Endothelial cell (in vitro differentiated cells): Measurements from ENCODE around the gene NUDT3. TPM values are rescaled to one million over a fixed set of nuclear protein-coding genes. Genes with fewer than 3 reads are reported as not detected.

Source experiments
- DNase-seq: peaks from one replicate; pipeline ENCODE4 v3.0.0; 2021; ENCODE audit warnings: low spot score
- H3K27ac Mint-ChIP-seq: one replicate; pipeline ENCODE4 v1.8.0; 2021; ENCODE audit warnings: mixed read lengths, inconsistent platforms; ENCODE audit not compliant: unreplicated experiment
- H3K27me3 Mint-ChIP-seq: one replicate; pipeline ENCODE4 v1.8.0; 2021; ENCODE audit warnings: mild to moderate bottlenecking, moderate library complexity, mixed read lengths, inconsistent platforms; ENCODE audit not compliant: unreplicated experiment
- H3K36me3 Mint-ChIP-seq: one replicate; pipeline ENCODE4 v1.8.0; 2021; ENCODE audit warnings: mild to moderate bottlenecking, low read depth, mixed read lengths, inconsistent platforms; ENCODE audit not compliant: unreplicated experiment
- H3K4me1 Mint-ChIP-seq: one replicate; pipeline ENCODE4 v1.8.0; 2021; ENCODE audit warnings: mild to moderate bottlenecking, mixed read lengths, inconsistent platforms; ENCODE audit not compliant: unreplicated experiment
- H3K4me3 Mint-ChIP-seq: one replicate; pipeline ENCODE4 v1.8.0; 2021; ENCODE audit warnings: mild to moderate bottlenecking, mixed read lengths, inconsistent platforms; ENCODE audit not compliant: unreplicated experiment
- H3K9me3 Mint-ChIP-seq: one replicate; pipeline ENCODE4 v1.8.0; 2021; ENCODE audit warnings: mixed read lengths, inconsistent platforms; ENCODE audit not compliant: unreplicated experiment
- total RNA-seq: library from RNA; stranded (reverse); fragmentation: NEBNext Ultra II Directional; extraction: Animal tissue kit (Norgen Biotek cat#: 25700); gene quantifications from one replicate; pipeline ENCODE4 v1.2.1, GENCODE V29; 2021; ENCODE audit not compliant: unreplicated experiment
- TF ChIP-seq, protein P1 (sequence below): fragments of 200-600 bp; sonication (generic); IDR thresholded peaks from one replicate; pipeline ENCODE4 v1.5.0; 2021; ENCODE audit warnings: antibody characterized with exemption; ENCODE audit not compliant: unreplicated experiment

NUDT3 gene
- total RNA-seq, 1 donor from 2014 or later: 52.0 TPM

DNA sequence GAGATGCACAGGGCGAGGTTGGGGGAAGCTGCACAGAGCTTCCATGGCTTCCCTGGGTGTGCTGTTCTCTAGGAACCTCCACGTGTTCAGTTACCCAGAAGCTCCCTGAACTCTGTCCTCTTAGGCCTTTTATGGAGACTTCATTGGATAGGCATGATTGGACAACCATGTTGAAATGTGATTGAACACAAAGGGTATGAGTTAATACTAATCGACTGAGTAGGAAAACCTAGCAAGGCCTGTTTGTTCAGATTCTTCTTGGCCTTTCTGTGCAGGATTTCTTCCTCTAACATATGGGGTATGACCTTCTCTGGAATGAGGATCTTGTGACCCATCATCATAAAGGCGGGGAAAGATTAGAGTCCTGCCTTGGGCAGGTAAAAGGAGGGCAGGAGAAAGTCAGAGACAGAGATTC lies 73.0 kb downstream of the NUDT3 start:
- DNase-seq: no peak
- Mint-ChIP-seq H3K9me3 (no peaks in the 10 kb centered on the region), H3K4me1 (peaks cover 58% of the 10 kb centered on the region), H3K4me3 (no peak overlapping the region), H3K27ac (no peak overlapping the region), H3K27me3 (peaks cover 2% of the 10 kb centered on the region), H3K36me3 (peaks cover 8% of the 10 kb centered on the region)
- TF ChIP-seq, protein P1, sequence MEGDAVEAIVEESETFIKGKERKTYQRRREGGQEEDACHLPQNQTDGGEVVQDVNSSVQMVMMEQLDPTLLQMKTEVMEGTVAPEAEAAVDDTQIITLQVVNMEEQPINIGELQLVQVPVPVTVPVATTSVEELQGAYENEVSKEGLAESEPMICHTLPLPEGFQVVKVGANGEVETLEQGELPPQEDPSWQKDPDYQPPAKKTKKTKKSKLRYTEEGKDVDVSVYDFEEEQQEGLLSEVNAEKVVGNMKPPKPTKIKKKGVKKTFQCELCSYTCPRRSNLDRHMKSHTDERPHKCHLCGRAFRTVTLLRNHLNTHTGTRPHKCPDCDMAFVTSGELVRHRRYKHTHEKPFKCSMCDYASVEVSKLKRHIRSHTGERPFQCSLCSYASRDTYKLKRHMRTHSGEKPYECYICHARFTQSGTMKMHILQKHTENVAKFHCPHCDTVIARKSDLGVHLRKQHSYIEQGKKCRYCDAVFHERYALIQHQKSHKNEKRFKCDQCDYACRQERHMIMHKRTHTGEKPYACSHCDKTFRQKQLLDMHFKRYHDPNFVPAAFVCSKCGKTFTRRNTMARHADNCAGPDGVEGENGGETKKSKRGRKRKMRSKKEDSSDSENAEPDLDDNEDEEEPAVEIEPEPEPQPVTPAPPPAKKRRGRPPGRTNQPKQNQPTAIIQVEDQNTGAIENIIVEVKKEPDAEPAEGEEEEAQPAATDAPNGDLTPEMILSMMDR: no peak

DNA sequence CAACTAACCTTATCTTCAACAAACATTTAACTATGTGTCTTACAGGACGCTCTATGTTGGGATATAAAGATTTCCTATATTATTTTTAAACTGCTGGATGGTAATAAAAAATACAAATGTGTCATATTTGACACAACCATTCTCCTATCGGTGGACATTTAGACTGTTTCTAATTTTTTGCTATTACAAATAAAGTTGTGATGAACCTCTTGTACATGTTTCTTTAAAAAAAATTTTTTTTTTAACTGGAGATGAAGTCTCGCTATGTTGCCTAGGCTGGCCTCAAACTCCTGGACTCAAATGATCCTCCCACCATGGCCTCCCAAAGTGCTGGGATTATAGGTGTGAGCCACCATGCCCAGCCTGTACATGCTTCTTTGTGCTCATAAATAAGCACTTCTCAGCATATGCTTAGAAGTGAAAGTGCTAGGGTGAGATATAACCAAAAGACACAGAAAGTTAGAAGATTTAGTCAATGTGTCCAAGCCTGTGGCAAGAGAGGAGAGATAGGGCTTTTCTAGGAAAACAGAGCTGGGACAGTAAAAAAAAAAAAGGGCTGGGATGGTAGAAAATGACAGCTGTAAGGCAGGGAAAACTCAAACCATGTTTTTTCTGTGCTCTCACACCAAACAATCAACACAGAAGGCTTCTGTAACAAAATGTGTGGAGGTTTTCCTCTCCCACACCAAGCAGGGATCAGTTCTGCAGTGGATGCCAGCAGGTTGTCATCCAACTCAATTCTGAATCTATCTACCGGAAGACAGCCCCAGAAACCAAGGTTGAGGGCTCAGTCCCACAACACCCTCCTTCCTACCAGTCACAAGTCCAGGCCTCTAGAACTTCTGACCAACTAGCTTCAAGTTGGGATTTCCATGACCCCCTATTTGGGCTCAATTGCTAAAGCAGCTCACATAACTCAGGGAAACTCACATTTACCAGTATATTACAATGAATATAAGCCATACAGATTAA lies 73.7 kb downstream of the NUDT3 start:
- TF ChIP-seq, protein P1: no peak
- Mint-ChIP-seq H3K4me3 (no peak overlapping the region), H3K27ac (peak overlapping the region; percentile 31), H3K36me3 (peaks cover 8% of the 10 kb centered on the region), H3K27me3 (peaks cover 2% of the 10 kb centered on the region), H3K4me1 (peaks cover 58% of the 10 kb centered on the region), H3K9me3 (no peaks in the 10 kb centered on the region)
- no peak for DNase-seq

DNA sequence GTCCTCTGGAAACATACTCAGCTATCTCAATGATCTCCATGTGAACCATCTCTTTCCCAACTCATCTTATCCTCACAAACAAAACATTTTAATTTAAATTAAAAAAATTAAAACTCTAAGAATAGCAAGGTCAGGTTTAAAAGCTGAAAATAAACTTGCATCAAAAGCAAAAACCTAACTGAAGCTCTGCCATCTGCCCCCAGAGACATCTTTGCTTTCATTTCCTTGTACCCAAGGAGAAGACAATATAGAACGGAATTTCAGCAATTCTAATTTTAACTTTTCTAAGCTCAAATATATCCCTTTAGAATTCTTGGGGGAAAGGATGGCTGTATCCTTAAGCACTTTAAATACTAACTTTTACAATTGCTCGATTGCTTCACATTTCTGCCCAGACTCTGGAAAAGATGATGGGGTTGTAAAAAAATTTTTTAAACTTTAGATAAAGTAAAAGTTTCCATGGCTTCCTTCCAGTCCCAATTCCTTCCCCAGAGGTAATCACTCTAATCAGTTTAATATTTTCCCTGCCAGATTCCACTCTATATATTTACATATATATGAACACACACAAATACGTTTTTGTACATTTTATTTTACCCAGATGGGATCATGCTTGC lies 74.5 kb downstream of the NUDT3 start:
- no peak for DNase-seq
- Mint-ChIP-seq H3K27me3 (peaks cover 2% of the 10 kb centered on the region), H3K36me3 (peaks cover 8% of the 10 kb centered on the region), H3K4me3 (no peak overlapping the region), H3K4me1 (peaks cover 57% of the 10 kb centered on the region), H3K9me3 (no peaks in the 10 kb centered on the region), H3K27ac (no peak overlapping the region)
- TF ChIP-seq, protein P1: no peak

DNA sequence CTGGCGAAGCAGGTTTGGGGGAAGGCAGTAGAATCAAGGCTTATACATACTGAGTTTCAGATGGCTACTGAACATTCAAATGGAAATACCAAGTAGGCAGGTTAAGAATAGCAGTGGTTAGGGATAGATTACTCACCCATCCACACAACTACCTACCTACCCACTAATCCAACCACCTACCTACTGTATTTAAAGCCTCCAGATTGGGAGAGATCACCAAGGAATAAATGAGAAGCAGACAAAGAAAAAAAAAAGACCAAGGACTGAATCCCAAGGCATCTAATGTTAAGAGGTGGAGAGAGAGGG lies 75.3 kb downstream of the NUDT3 start:
- Mint-ChIP-seq H3K36me3 (peaks cover 3% of the 10 kb centered on the region), H3K9me3 (no peaks in the 10 kb centered on the region), H3K4me3 (no peak overlapping the region), H3K27ac (no peak overlapping the region), H3K4me1 (peaks cover 49% of the 10 kb centered on the region), H3K27me3 (no peaks in the 10 kb centered on the region)
- TF ChIP-seq, protein P1: no peak
- DNase-seq: no peak
